ENCODE data around the gene FRMD3. TPM values are rescaled to one million over a fixed set of nuclear protein-coding genes. Genes with fewer than 3 reads are reported as not detected.

The FRMD3 gene
- total and polyA plus RNA-seq, 4 donors: 0.16 to 0.75 (median 0.48) TPM

- no peak overlapping the region for H3K9ac ChIP-seq (ENCODE audit: low read depth in 1 of 2, low read length in 2 of 2)
- DNase-seq (ENCODE audit: low spot score): no peak
- no peak overlapping the region for H3K4me3 ChIP-seq (ENCODE audit: low read depth in 1 of 3, low read length in 3 of 3)
- WGBS: 85% methylated on average over 2 of the region's 2 CpGs
- no peaks in the 10 kb centered on the region for H3K36me3 ChIP-seq (ENCODE audit: control insufficient read depth in 4 of 4, insufficient read depth in 3 of 4, low read depth in 1 of 4, low read length in 3 of 4)
- H3K9me3 ChIP-seq (ENCODE audit: control insufficient read depth in 4 of 4, low read length in 3 of 4): no peaks in the 10 kb centered on the region
- no peaks in the 10 kb centered on the region for H3K4me1 ChIP-seq (ENCODE audit: control insufficient read depth in 4 of 4, insufficient read depth in 4 of 4, low read length in 3 of 4)
- no peak for TF ChIP-seq JUND (IDR thresholded peaks at IDR 0.05)
- no peak for TF ChIP-seq CTCF (IDR thresholded peaks at IDR 0.05; ENCODE audit: low read depth, low read length, missing input control)
- no peak for TF ChIP-seq ZBTB33 (IDR thresholded peaks at IDR 0.05)
- TF ChIP-seq HNF4A (conservative IDR thresholded peaks at IDR 0.05): no peak
- H3K27ac ChIP-seq (ENCODE audit: low read depth in 1 of 2, low read length in 2 of 2): no peak overlapping the region
- no peaks in the 10 kb centered on the region for H3K27me3 ChIP-seq (ENCODE audit: control insufficient read depth in 4 of 4, insufficient read depth in 4 of 4, low read length in 3 of 4)
Observed at GRCh38 chr9:83456226-83456625, 82.0 kb downstream of the FRMD3 start.

GRCh38 chr9:83454076-83454475, 84.1 kb downstream of the FRMD3 start:
- no peaks in the 10 kb centered on the region for H3K27me3 ChIP-seq (ENCODE audit: control insufficient read depth in 4 of 4, insufficient read depth in 4 of 4, low read length in 3 of 4)
- no peaks in the 10 kb centered on the region for H3K4me1 ChIP-seq (ENCODE audit: control insufficient read depth in 4 of 4, insufficient read depth in 4 of 4, low read length in 3 of 4)
- DNase-seq (ENCODE audit: low spot score): no peak
- TF ChIP-seq NR2F2 (IDR thresholded peaks at IDR 0.05): no peak
- no peak for TF ChIP-seq HNF4A (conservative IDR thresholded peaks at IDR 0.05)
- no peak for TF ChIP-seq ATF3 (IDR thresholded peaks at IDR 0.05)
- TF ChIP-seq EGR1 (IDR thresholded peaks at IDR 0.05; ENCODE audit: low read depth in 2 of 2): no peak
- H3K9me3 ChIP-seq (ENCODE audit: control insufficient read depth in 4 of 4, low read length in 3 of 4): no peaks in the 10 kb centered on the region
- H3K4me3 ChIP-seq (ENCODE audit: low read depth in 1 of 3, low read length in 3 of 3): no peak overlapping the region
- no peaks in the 10 kb centered on the region for H3K36me3 ChIP-seq (ENCODE audit: control insufficient read depth in 4 of 4, insufficient read depth in 3 of 4, low read depth in 1 of 4, low read length in 3 of 4)
- H3K9ac ChIP-seq (ENCODE audit: low read depth in 1 of 2, low read length in 2 of 2): no peak overlapping the region
- H3K27ac ChIP-seq (ENCODE audit: low read depth in 1 of 2, low read length in 2 of 2): no peak overlapping the region

GRCh38 chr9:83451308-83451707, 86.9 kb downstream of the FRMD3 start:
- Histone ChIP-seq H3K27ac (ENCODE audit: low read depth in 1 of 2, low read length in 2 of 2) (no peak overlapping the region), H3K9me3 (ENCODE audit: control insufficient read depth in 4 of 4, low read length in 3 of 4) (no peaks in the 10 kb centered on the region), H3K4me3 (ENCODE audit: low read depth in 1 of 3, low read length in 3 of 3) (no peak overlapping the region), H3K9ac (ENCODE audit: low read depth in 1 of 2, low read length in 2 of 2) (no peak overlapping the region), H3K4me1 (ENCODE audit: control insufficient read depth in 4 of 4, insufficient read depth in 4 of 4, low read length in 3 of 4) (no peaks in the 10 kb centered on the region), H3K36me3 (ENCODE audit: control insufficient read depth in 4 of 4, insufficient read depth in 3 of 4, low read depth in 1 of 4, low read length in 3 of 4) (no peaks in the 10 kb centered on the region), H3K27me3 (ENCODE audit: control insufficient read depth in 4 of 4, insufficient read depth in 4 of 4, low read length in 3 of 4) (no peaks in the 10 kb centered on the region)
- TF ChIP-seq HNF4A (conservative IDR thresholded peaks at IDR 0.05): no peak
- no peak for TF ChIP-seq HNF4G (IDR thresholded peaks at IDR 0.05)
- no peak for TF ChIP-seq YY1 (IDR thresholded peaks at IDR 0.05)
- WGBS: 76% methylated on average over 4 of the region's 4 CpGs
- no peak for DNase-seq (ENCODE audit: low spot score)

- H3K36me3 ChIP-seq (ENCODE audit: control insufficient read depth in 4 of 4, insufficient read depth in 3 of 4, low read depth in 1 of 4, low read length in 3 of 4): no peaks in the 10 kb centered on the region
- H3K9ac ChIP-seq (ENCODE audit: low read depth in 1 of 2, low read length in 2 of 2): no peak overlapping the region
- no peaks in the 10 kb centered on the region for H3K4me1 ChIP-seq (ENCODE audit: control insufficient read depth in 4 of 4, insufficient read depth in 4 of 4, low read length in 3 of 4)
- no peaks in the 10 kb centered on the region for H3K27me3 ChIP-seq (ENCODE audit: control insufficient read depth in 4 of 4, insufficient read depth in 4 of 4, low read length in 3 of 4)
- DNase-seq (ENCODE audit: low spot score): no peak
- H3K27ac ChIP-seq (ENCODE audit: low read depth in 1 of 2, low read length in 2 of 2): no peak overlapping the region
- H3K4me3 ChIP-seq (ENCODE audit: low read depth in 1 of 3, low read length in 3 of 3): no peak overlapping the region
- no peaks in the 10 kb centered on the region for H3K9me3 ChIP-seq (ENCODE audit: control insufficient read depth in 4 of 4, low read length in 3 of 4)
- 84% methylated on average over 6 of the region's 6 CpGs for WGBS
- TF ChIP-seq ATF3 (IDR thresholded peaks at IDR 0.05) (no peak), TAF1 (conservative IDR thresholded peaks at IDR 0.05) (no peak), GABPA (IDR thresholded peaks at IDR 0.05 in 1 of 2, conservative IDR thresholded peaks at IDR 0.05 in 1 of 2) (no peak), MAX (IDR thresholded peaks at IDR 0.05) (no peak), ZBTB33 (IDR thresholded peaks at IDR 0.05) (no peak), FOXA1 (IDR thresholded peaks at IDR 0.05) (no peak), YY1 (IDR thresholded peaks at IDR 0.05) (no peak)
Observed at GRCh38 chr9:83449983-83450382, 88.2 kb downstream of the FRMD3 start.
